Subcutaneous preadipocyte (primary cell): ENCODE measurements around the gene KIAA1671. TPM values are rescaled to one million over a fixed set of nuclear protein-coding genes. Genes with fewer than 3 reads are reported as not detected.

Source experiments
- small RNA-seq: library from RNA; depleted of rRNA; stranded (forward); fragments of <200 nt; gene quantifications from one replicate; pipeline ENCODE3, GENCODE V24; 2012
- total RNA-seq: library from RNA; depleted of rRNA; stranded (reverse); fragments of >200 nt; gene quantifications from 2 replicates; pipeline ENCODE4 v1.2.3, GENCODE V29; 2012

The KIAA1671 gene
- total RNA-seq: 5.9 and 19.4 TPM in 2 replicates

DNA sequence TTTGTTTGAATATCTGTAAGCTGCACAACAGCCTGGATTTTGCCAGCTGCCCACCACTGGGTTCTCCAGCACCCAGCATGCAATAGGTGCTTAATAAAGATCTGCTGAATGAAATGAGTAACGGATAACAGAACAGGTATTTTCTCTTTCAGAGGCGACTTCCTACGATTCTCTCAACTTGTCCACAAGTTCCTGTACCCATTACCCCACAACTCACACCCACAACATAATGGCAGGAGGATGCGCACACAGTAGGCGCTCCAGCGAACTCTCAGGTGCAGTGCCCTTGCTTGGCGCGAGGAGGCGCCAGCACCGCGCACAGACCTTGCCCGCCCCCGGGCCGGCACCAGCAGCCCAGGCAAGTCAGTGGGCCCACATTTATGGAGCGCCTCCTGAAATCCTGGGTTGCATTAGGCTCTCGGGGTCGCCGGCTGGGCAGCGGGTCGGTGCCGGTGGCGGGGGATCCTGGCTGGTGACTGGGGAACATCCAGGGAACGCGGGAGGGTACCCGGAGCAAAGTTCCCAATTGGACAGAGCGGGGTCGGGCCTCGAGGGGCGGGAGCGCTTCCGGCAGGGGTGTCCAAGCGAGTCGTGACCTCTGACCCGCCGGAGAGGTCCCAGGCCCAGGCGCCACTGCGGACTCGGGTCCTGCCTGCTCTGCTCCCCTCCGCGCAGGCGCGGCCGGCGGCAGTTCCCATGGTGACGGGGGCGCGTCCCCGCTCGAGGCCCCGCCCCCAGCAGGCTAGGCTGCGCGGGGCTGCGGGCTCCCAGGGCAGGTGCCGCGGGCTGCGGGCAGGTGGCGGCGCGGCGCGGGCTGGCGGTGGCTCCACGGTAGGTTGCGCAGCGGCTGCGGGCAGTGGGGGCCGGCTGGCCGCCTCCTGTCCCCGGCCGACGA, at the start of gene KIAA1671:
Gene KIAA1671, plus strand, starts transcription at position 775 of the 895 bp plus-strand sequence. CDS start 75,284 bp downstream, outside the sequence.

DNA sequence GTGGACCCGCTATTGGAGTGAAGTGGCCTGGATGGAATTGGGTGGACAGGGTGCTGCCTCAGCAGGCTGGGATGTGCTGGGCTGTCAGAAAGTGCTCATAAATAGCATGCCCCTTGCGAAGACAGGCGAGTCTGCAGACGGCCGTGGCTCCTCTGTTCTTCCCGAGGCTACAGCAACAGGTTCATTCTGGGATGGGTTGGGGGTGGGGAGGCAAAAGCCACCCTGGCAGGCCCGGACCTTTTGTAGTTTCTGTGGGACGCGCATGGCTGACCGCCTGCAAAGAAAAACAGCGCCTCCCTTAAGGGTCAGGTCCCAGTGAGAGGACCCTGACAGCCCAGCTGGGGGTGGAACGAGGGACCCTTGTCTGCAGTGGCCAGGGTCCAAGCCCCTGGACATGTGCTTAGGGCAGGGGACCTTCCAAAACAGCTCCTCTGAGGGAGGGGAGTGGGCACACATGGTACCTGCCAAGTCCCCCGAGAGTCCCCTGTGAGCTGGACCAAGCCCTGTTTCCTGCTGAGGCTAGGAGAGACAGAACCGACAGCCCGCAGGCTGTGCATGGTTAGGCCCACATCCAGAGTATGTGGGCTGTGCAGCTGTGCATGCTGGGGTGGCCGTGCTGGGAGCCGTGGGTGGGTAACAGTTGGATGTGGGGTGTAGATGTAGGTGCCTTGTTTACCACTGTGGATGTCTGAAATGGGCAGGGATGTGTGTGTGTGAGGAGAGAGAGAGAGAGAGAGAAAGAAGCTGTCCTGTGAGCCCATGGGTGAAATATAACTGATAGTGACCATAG, 247.4 kb downstream of the KIAA1671 start, which contains the start of gene CRYBB3:
Gene CRYBB3, plus strand, starts transcription at position 128 of the 790 bp plus-strand sequence. CDS start 1,539 bp downstream, outside the sequence.

DNA sequence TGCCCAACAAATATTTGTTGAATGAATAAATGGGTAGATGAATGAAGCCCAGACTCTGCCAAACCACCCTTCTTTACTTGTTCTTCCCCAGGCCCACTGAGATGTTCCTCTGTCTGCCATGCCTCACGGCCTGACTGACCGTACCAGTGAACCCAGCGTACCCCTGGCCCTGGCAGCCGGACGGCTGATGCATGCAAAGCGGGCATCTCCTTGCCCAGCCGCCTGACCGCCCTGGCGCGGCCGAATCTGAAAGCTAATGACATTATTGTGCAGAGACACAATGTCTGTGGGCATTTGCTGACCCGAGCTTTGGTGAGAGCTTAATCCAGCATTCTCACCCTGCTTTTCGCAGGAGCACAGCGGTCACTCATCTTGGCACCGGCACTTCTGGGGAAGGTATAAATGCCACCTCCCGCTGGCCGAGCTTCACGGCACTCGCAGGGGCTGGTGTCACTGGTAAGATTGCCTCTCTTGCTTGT, 266.7 kb downstream of the KIAA1671 start, which contains the start of gene CRYBB2:
Gene CRYBB2, plus strand, starts transcription at position 429 of the 479 bp plus-strand sequence. CDS start 1,791 bp downstream, outside the sequence.

Small RNAs within 50 kb of the gene (small RNA-seq; reads per million reads assigned to genes)
- not detected for gene Z99916.2

Other genes starting within 250 kb of the KIAA1671 start
- gene PIWIL3, start 178.0 kb upstream of the KIAA1671 start, total RNA-seq: not detected in 2 replicates
- under 0.01 and 0.20 TPM in 2 replicates for gene SGSM1, start 146.5 kb upstream of the KIAA1671 start, total RNA-seq
- gene LHFPL7, start 6.0 kb upstream of the KIAA1671 start, total RNA-seq: not detected in 2 replicates
- gene CRYBB3, start 247.1 kb downstream of the KIAA1671 start, total RNA-seq: not detected in 2 replicates